Lower leg skin (tissue), 4 donors: Measurements from ENCODE around the gene INTS6. TPM values are rescaled to one million over a fixed set of nuclear protein-coding genes. Genes with fewer than 3 reads are reported as not detected.

Experiments used
- DNase-seq, 2 donors: peaks; one replicate each; pipeline ENCODE4 v3.0.0-alpha.2; 2019; ENCODE audit warnings: low spot score in 2 of 2
- H3K4me3 ChIP-seq: fragments of 200-600 bp; sonication (generic); 2 replicates; pipeline ENCODE4 v1.5.1; 2017; ENCODE audit warnings: mild to moderate bottlenecking, low read depth; ENCODE audit not compliant: poor library complexity, severe bottlenecking
- POLR2A ChIP-seq, 2 donors: fragments of 450-650 bp; IDR thresholded peaks; one replicate each; pipeline ENCODE4 v1.6.1; 2016 to 2017; ENCODE audit warnings: antibody characterized with exemption in 2 of 2, mild to moderate bottlenecking in 1 of 2, moderate library complexity in 1 of 2
- WGBS, 2 donors: methylation state at CpG; one replicate each; pipeline ENCODE4 v1.1.5; 2018; 5-methylcytosine and 5-hydroxymethylcytosine counted together
- intact Hi-C: fragments of 100-400 bp; cut with DNase I; formaldehyde crosslinking; loops from one replicate; pipeline ENCODE4 v1.15.0; 2023; ENCODE audit warnings: low total_unique reads
- total RNA-seq, 4 donors: library from RNA; depleted of rRNA; stranded (reverse); fragments of >200 nt; gene quantifications; one replicate each; pipeline ENCODE4 v1.1.0, GENCODE V29; 2016
- TF ChIP-seq, protein P1 (sequence below), 3 donors: fragments of 450-650 bp; IDR thresholded peaks; one replicate each; pipeline ENCODE4 v1.5.1; 2016; ENCODE audit warnings: antibody characterized with exemption in 3 of 3, mild to moderate bottlenecking in 3 of 3, moderate library complexity in 2 of 3

INTS6 gene
- total RNA-seq, 4 donors from 2014 or later = 35.2 to 48.6 (median 41.3) TPM

DNA sequence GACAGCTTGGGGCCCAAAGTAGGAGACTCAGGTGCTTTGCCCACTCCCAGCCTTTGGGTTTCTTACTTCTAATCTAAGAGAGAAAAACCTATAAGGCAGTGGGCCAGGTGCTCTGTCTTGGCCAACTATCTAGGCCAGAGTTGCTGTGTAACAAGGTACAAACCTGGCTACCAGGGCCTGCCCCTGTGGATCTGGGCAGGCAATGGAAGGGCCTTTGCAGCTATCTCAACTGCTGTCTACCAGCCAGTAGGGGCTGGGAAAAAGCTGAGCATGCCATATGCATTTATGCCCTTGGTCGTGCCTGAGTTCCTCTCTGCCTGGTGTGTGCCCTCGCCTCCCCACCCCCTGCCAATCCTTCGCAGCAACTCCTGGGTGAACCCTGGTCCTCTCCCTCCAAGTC lies 130.0 kb downstream of the INTS6 start:
- no peak for DNase-seq
- no peak overlapping the region for H3K4me3 ChIP-seq
- intact Hi-C loops = no loop called here
- WGBS, 2 donors = 88 to 92% methylated on average over 3 of the region's 3 CpGs
- TF ChIP-seq, protein P1, sequence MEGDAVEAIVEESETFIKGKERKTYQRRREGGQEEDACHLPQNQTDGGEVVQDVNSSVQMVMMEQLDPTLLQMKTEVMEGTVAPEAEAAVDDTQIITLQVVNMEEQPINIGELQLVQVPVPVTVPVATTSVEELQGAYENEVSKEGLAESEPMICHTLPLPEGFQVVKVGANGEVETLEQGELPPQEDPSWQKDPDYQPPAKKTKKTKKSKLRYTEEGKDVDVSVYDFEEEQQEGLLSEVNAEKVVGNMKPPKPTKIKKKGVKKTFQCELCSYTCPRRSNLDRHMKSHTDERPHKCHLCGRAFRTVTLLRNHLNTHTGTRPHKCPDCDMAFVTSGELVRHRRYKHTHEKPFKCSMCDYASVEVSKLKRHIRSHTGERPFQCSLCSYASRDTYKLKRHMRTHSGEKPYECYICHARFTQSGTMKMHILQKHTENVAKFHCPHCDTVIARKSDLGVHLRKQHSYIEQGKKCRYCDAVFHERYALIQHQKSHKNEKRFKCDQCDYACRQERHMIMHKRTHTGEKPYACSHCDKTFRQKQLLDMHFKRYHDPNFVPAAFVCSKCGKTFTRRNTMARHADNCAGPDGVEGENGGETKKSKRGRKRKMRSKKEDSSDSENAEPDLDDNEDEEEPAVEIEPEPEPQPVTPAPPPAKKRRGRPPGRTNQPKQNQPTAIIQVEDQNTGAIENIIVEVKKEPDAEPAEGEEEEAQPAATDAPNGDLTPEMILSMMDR (IDR thresholded peaks at IDR 0.05) = no peak
- TF ChIP-seq POLR2A (IDR thresholded peaks at IDR 0.05) = no peak

DNA sequence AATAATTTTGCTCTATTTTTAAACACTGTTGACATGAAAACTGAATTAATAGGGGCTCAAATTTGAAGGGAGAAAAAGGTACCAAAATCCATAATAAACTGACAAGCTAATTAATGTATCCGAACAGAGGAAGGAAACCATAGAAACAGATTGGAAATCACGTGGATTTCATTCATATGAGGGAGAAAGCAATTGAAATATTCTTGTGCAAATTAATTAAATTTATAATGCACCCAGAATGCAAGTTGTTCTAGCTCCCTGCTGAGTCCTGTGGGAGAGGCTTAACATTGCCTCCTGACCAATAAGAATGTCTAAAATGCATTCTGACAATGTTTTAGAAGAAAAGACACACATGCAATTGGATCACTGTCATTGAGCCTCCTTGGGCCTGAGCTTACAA lies 131.0 kb downstream of the INTS6 start:
- WGBS, 2 donors = 67 to 71% methylated on average over 2 of the region's 2 CpGs
- intact Hi-C loops = no loop called here
- no peak for TF ChIP-seq POLR2A (IDR thresholded peaks at IDR 0.05)
- TF ChIP-seq, protein P1 (IDR thresholded peaks at IDR 0.05) = no peak
- H3K4me3 ChIP-seq = no peak overlapping the region
- DNase-seq = no peak

DNA sequence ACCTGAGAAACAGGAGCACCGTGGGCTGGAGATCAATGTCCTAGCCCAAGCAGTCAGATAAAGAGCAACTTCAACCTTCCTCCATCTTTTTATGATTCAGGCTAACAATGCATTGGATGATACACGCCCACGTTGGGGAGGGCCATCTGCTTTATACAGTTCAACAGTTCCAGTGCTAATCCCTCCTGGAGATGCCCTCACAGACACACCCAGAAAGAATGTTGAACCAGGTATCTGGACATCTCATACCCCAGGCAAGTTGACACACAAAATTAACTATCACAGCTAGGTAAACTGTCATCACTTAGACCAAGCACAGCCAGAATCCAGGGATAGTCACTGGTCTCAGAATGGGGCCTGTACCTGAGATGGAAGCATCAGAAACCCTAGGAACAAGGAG lies 134.0 kb downstream of the INTS6 start:
- TF ChIP-seq, protein P1 (IDR thresholded peaks at IDR 0.05) = no peak
- TF ChIP-seq POLR2A (IDR thresholded peaks at IDR 0.05) = no peak
- intact Hi-C loops = no loop called here

DNA sequence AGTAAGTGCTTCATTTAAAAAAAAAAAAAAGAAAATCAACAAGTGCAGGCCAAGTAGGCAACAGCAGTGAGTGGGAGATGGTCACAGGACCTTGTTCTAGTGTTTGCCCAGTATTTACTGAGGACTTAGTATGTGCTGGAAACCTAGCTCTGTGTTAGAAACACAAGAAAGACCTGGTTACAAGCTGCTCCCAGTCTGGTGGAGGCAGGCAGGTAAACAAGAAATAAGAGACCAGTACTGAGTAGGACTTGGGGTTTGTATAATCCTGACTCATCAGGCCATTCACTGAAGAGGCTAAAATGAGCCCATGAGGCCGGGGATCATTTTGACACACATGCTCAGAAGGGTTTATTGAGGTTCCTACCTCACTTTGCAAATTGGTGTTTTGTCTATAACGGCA lies 134.8 kb downstream of the INTS6 start:
- H3K4me3 ChIP-seq = no peak overlapping the region
- 93 to 97% methylated on average over 2 of the region's 2 CpGs for WGBS, 2 donors
- no peak for DNase-seq
- intact Hi-C loops = no loop called here
- TF ChIP-seq POLR2A (IDR thresholded peaks at IDR 0.05) = no peak
- TF ChIP-seq, protein P1 (IDR thresholded peaks at IDR 0.05) = no peak

More for the DNA sequence above, 134.0 kb downstream of the INTS6 start:
- WGBS, 2 donors = 92 to 95% methylated on average over 3 of the region's 3 CpGs
- H3K4me3 ChIP-seq = no peak overlapping the region
- no peak for DNase-seq

DNA sequence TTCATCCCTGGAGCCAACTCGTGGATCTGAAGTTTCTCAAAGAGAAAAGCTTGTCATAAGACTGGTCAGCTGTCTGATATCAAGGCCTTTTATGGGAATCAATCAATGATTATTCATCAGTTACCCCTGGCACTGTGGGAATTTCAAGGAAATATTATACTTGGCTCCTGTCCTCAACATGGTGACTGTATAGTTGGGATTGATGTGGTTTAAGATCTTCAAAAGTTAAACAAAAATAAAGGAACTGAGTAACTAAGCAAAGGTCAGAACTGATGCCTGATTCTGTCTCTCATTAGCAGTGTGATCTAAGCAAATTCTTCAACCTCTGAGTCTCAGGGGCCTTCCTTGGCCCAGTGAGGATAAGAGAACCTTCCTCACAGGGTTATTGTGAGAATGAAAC lies 135.6 kb downstream of the INTS6 start:
- 70 to 82% methylated on average over 1 of the region's 1 CpG for WGBS, 2 donors
- no peak for DNase-seq
- intact Hi-C loops = no loop called here
- no peak overlapping the region for H3K4me3 ChIP-seq
- TF ChIP-seq, protein P1 (IDR thresholded peaks at IDR 0.05) = no peak
- no peak for TF ChIP-seq POLR2A (IDR thresholded peaks at IDR 0.05)

DNA sequence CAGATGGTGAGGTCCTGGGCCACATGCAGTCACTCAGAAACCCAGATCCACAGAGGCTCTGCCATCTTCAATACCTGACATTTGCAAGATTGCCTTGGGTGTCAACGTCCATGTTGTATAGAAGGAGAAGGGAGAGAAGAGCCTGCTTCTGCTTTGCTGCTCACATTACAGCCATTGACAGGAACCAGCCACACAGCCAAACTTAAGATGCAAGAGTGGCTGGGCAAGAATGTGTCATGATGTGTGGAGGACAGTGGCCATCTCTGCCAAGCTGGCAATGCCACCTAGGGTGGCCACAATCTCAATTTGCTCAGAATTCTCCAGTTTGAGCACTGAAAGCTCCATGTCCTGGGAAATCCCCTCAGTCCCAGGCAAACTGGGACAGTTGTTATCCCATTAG lies 139.2 kb downstream of the INTS6 start:
- TF ChIP-seq, protein P1 (IDR thresholded peaks at IDR 0.05) = no peak
- no peak for TF ChIP-seq POLR2A (IDR thresholded peaks at IDR 0.05)
- intact Hi-C loops = no loop called here
- no peak overlapping the region for H3K4me3 ChIP-seq
- DNase-seq = no peak
- 73 to 76% methylated on average over 1 of the region's 1 CpG for WGBS, 2 donors
